Lower leg skin (tissue), 3 donors: ENCODE results near the gene MMD.

Experiments used
- CTCF ChIP-seq, 3 donors: fragments of 450-650 bp; IDR thresholded peaks; one replicate each; pipeline ENCODE4 v1.5.1; 2016; ENCODE audit warnings: antibody characterized with exemption in 3 of 3, mild to moderate bottlenecking in 3 of 3, moderate library complexity in 2 of 3
- POLR2A ChIP-seq, 2 donors: fragments of 450-650 bp; IDR thresholded peaks; one replicate each; pipeline ENCODE4 v1.6.1; 2016 to 2017; ENCODE audit warnings: antibody characterized with exemption in 2 of 2, mild to moderate bottlenecking in 1 of 2, moderate library complexity in 1 of 2

- no peak for TF ChIP-seq POLR2A (IDR thresholded peaks at IDR 0.05)
- no peak for TF ChIP-seq CTCF (IDR thresholded peaks at IDR 0.05)
These were observed 3.4 kb upstream of the MMD start for GRCh38 chr17:55424893-55425540.
